Thoracic aorta (tissue), 2 donors: ENCODE measurements around the gene HPN. TPM values are rescaled to one million over a fixed set of nuclear protein-coding genes. Genes with fewer than 3 reads are reported as not detected.
"Not testable (repeated sequence)": the region's sequence is repeated elsewhere in the genome, so short reads cannot be mapped to it uniquely, and the experiment has no call there.

ENCODE experiments used
- ATAC-seq: fragments of 150-250 bp; one replicate; pipeline ENCODE4 v1.8.0; 2017; ENCODE audit warnings: low read depth; ENCODE audit not compliant: insufficient number of reproducible peaks, low FRiP score
- DNase-seq: peaks from one replicate; pipeline ENCODE4 v3.0.0-alpha.2; 2020; ENCODE audit warnings: low spot score
- H3K27ac ChIP-seq, 2 donors: fragments of 200-600 bp; sonication (generic); 1 replicate in 1 of 2; 2 replicates in 1 of 2; pipeline ENCODE4 v1.5.1; 2016; ENCODE audit warnings: mild to moderate bottlenecking in 2 of 2, moderate library complexity in 2 of 2
- H3K27me3 ChIP-seq: fragments of 200-600 bp; sonication (generic); replicated peaks from 2 replicates; pipeline ENCODE4 v1.6.0; 2016; ENCODE audit warnings: mild to moderate bottlenecking; ENCODE audit not compliant: insufficient read depth
- H3K36me3 ChIP-seq: fragments of 200-600 bp; sonication (generic); one replicate; pipeline ENCODE4 v1.5.1; 2016
- H3K4me1 ChIP-seq, 2 donors: fragments of 200-600 bp; sonication (generic); 1 replicate in 1 of 2; 2 replicates in 1 of 2; pipeline versions ENCODE4 v1.5.1 to v1.6.0; 2016; ENCODE audit warnings: low read depth in 2 of 2, mild to moderate bottlenecking in 1 of 2; ENCODE audit not compliant: control insufficient read depth in 1 of 2
- H3K4me3 ChIP-seq: fragments of 200-600 bp; sonication (generic); 2 replicates; pipeline ENCODE4 v1.5.1; 2016; ENCODE audit warnings: mild to moderate bottlenecking
- H3K9me3 ChIP-seq: fragments of 200-600 bp; sonication (generic); 2 replicates; pipeline ENCODE4 v1.5.1; 2016
- total RNA-seq, 2 donors: library from RNA; depleted of rRNA; stranded (reverse); fragments of >200 nt; gene quantifications; one replicate each; pipeline versions ENCODE4 v1.1.0 to v1.2.3, GENCODE V29; 2016
- TF ChIP-seq, protein P1 (sequence below): fragments of 200-600 bp; sonication (generic); IDR thresholded peaks from one replicate; pipeline ENCODE4 v1.5.1; 2019; ENCODE audit warnings: antibody characterized with exemption

Gene HPN
- total RNA-seq, 2 donors from 2014 or later, result 0.35 to 5.4 TPM

DNA sequence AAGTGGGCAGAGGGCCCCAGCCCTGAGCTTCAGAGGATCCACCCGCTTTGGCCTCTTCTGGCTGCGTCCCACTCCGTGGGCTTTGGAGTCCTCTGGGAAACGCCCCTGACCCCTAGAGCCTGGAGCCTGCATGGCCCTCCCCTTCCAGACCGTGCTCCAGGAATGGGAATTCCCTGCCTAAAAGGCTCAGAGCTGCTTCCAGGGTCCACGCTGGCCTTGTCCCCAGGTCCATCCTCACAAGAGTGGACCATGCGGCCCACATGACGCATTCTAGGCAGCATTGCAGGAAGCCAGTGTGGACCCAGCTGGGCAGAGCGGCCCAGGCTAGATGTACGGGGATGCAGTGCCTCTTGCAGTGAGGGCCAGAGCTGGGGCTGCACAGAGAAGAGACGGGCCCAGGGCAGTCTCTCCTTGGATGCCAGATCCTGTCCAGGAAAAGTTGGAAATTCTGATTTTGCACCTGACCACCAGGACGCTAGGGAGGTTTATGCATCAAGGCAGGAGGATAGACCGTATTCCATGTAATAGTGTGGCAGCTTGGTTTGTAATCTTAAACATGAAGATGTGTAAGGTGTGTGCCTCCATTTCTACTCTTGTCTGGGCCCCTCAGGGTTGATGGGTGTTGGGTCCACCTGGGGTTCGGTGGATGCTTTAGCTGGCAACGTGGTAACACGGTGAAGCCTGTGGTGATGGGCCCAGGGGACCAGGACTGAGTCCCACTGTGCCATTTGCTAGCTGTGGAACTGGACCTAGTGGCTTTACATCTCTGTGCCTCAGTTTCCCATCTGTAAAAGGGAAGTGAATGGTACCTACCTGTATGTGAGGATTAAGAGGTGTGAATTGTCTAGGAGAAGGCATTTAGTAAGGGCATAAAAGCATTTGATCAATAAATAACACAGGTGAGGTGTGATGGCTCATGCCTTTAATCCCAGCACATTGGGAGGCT lies 59.3 kb downstream of the HPN start:
- Histone ChIP-seq H3K9me3 (no peaks in the 10 kb centered on the region), H3K4me1 (no peaks in the 10 kb centered on the region), H3K27me3 (no peaks in the 10 kb centered on the region), H3K4me3 (no peak overlapping the region), H3K27ac (no peak overlapping the region), H3K36me3 (no peaks in the 10 kb centered on the region)
- TF ChIP-seq, protein P1, sequence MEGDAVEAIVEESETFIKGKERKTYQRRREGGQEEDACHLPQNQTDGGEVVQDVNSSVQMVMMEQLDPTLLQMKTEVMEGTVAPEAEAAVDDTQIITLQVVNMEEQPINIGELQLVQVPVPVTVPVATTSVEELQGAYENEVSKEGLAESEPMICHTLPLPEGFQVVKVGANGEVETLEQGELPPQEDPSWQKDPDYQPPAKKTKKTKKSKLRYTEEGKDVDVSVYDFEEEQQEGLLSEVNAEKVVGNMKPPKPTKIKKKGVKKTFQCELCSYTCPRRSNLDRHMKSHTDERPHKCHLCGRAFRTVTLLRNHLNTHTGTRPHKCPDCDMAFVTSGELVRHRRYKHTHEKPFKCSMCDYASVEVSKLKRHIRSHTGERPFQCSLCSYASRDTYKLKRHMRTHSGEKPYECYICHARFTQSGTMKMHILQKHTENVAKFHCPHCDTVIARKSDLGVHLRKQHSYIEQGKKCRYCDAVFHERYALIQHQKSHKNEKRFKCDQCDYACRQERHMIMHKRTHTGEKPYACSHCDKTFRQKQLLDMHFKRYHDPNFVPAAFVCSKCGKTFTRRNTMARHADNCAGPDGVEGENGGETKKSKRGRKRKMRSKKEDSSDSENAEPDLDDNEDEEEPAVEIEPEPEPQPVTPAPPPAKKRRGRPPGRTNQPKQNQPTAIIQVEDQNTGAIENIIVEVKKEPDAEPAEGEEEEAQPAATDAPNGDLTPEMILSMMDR, result no peak
- ATAC-seq (no peak), DNase-seq (no peak)

DNA sequence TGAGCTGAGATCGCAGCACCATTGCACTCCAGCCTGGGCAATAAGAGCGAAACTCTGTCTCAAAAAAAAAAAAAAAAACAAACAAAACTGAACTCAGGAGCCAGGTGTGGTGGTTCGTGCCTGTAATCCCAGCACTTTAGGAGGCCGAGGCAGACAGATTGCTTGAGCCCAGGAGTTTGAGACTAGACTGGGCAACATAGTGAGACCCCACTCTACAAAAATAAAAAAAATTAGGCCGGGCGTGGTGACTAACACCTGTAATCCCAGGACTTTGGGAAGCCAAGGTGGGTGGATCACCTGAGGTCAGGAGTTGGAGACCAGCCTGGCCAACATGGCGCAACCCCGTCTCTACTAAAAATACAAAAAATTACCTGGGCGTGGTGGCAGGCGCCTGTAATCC lies 60.4 kb downstream of the HPN start:
- not testable (repeated sequence) for H3K4me1 ChIP-seq, H3K27me3 ChIP-seq, H3K4me3 ChIP-seq, DNase-seq, H3K36me3 ChIP-seq, H3K27ac ChIP-seq, ATAC-seq, H3K9me3 ChIP-seq

DNA sequence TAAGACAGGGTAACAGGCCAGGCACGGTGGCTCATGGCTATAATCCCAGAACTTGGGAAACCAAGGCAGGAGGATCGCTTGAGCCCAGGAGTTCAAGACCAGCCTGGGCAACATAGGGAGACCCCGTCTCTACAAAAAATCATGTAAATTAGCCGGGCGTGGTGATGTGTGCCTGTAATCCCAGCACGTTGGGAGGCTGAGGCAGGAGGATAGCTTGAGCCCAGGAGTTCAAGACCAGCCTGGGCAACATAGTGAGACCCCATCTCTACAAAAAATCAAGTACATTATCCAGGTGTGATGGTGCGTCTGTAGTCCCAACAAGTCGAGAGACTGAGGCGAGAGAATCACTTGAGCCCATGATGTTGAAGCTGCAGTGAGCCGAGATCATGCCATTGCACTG lies 62.1 kb downstream of the HPN start:
- H3K27me3 ChIP-seq, ATAC-seq, H3K4me3 ChIP-seq, H3K4me1 ChIP-seq, DNase-seq, H3K27ac ChIP-seq, H3K36me3 ChIP-seq, H3K9me3 ChIP-seq: not testable (repeated sequence)

DNA sequence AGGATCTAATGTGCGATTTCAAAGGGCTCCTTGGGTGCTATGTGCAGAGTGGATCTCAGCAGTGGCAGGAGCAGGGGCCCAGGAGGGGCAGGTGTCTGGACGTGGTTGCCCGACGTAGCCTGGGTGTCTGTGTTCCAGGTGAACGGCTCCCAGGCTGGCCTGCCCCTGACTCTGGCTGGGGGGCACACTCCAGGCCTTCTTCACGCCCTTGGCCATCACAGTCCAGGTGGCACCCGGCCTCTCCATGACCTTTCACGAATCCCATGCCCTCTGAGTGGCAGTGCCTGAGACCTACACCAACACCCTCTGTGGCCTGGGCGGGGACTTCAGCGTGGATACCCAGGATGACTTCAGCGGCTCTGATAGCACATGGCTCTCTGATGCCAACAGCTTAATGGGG lies 62.8 kb downstream of the HPN start:
- H3K4me1 ChIP-seq, result no peaks in the 10 kb centered on the region
- no peaks in the 10 kb centered on the region for H3K9me3 ChIP-seq
- H3K36me3 ChIP-seq, result no peaks in the 10 kb centered on the region
- ATAC-seq (no peak), DNase-seq (no peak)
- H3K4me3 ChIP-seq, result no peak overlapping the region
- H3K27ac ChIP-seq, result no peak overlapping the region
- H3K27me3 ChIP-seq, result no peaks in the 10 kb centered on the region
- TF ChIP-seq, protein P1, result no peak

DNA sequence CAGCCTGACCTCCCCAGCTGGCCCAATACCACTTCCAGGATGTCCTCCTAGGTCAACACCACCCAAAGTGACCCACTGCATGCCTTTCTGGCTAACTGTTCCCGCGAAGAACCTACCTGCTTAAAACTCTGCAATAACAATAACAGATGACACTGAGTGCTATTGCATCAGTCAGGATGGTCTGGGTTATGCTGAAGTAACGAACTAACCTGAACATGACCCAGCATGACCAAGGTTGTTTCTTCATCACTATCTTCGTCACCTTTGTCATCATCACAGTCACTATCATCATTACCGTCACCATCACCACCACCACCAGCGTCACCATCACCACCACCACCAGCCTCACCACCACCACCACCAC lies 63.5 kb downstream of the HPN start:
- Histone ChIP-seq H3K4me1 (no peaks in the 10 kb centered on the region), H3K4me3 (no peak overlapping the region), H3K9me3 (no peaks in the 10 kb centered on the region), H3K27me3 (no peaks in the 10 kb centered on the region), H3K36me3 (no peaks in the 10 kb centered on the region), H3K27ac (no peak overlapping the region)
- DNase-seq (no peak), ATAC-seq (no peak)
- TF ChIP-seq, protein P1, result no peak

DNA sequence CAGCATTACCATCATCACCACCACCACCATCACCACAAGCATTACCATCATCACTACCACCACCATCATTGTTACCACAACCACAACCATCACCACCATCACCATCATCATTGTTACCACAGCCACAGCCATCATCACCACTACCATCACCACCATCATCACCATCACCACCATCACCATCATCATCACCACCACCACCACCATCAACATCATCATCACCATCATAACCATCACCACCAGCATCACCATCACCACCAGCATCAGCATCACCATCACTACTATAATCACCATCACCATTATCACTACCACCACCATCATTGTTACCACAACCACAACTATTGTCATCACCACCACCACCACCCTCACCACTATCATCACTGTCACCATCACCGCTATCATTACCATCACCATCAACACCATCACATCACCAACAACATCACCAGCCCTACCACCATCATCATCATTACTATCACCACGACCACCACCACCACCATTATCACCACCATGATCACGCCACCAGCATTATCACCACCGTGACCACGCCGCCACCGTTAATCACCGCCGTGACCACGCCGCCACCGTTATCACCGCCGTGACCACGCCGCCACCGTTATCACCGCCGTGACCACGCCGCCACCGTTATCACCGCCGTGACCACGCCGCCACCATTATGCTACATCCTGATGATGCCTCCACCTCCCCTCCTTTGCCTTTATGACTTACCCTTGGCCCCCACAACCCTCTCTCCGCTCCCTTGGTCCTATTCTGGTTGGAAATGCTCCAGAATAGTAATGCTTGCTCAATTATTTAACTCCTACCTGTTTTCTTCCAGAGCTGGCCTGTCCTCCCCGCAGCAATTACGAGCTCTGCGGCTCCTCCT lies 64.1 kb downstream of the HPN start:
- Histone ChIP-seq H3K27me3 (no peaks in the 10 kb centered on the region), H3K4me1 (no peaks in the 10 kb centered on the region), H3K27ac (no peak overlapping the region), H3K9me3 (no peaks in the 10 kb centered on the region), H3K4me3 (no peak overlapping the region), H3K36me3 (no peaks in the 10 kb centered on the region)
- TF ChIP-seq, protein P1, result no peak
- ATAC-seq, result no peak
- no peak for DNase-seq
